Measurements from ENCODE around the gene NRP1.

DNA sequence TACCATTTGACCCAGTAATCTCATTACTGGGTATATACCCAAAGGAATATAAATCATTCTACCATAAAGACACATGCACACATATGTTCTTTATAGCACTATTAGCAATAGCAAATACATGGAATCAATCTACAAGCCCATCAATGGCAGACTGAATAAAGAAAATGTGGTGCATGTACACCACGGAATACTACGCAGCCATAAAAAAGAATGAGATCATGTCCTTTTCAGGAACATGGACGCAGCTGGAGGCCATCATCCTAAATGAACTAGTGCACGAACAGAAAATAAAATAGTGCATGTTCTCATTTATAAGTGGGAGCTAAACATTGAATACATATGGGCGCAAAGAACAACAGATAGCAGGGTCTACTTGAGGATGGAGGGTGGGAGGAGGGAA, 26.6 kb downstream of the NRP1 start:
- no peak for TF ChIP-seq SIN3A (conservative IDR thresholded peaks at IDR 0.05 in 1 of 2, IDR thresholded peaks at IDR 0.05 in 1 of 2; ENCODE audit: low read depth in 1 of 2, low read length in 2 of 2)
- TF ChIP-seq, protein P1, sequence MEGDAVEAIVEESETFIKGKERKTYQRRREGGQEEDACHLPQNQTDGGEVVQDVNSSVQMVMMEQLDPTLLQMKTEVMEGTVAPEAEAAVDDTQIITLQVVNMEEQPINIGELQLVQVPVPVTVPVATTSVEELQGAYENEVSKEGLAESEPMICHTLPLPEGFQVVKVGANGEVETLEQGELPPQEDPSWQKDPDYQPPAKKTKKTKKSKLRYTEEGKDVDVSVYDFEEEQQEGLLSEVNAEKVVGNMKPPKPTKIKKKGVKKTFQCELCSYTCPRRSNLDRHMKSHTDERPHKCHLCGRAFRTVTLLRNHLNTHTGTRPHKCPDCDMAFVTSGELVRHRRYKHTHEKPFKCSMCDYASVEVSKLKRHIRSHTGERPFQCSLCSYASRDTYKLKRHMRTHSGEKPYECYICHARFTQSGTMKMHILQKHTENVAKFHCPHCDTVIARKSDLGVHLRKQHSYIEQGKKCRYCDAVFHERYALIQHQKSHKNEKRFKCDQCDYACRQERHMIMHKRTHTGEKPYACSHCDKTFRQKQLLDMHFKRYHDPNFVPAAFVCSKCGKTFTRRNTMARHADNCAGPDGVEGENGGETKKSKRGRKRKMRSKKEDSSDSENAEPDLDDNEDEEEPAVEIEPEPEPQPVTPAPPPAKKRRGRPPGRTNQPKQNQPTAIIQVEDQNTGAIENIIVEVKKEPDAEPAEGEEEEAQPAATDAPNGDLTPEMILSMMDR (IDR thresholded peaks at IDR 0.05; ENCODE audit: control extremely low read depth in 1 of 3, insufficient read depth in 1 of 3, low read depth in 1 of 3, low read length in 3 of 3), result no peak
- no peak for TF ChIP-seq RBBP5 (IDR thresholded peaks at IDR 0.05; ENCODE audit: borderline replicate concordance, low read depth, low read length)
- no peak for TF ChIP-seq EZH2 (IDR thresholded peaks at IDR 0.05; ENCODE audit: low read depth, low read length, severe bottlenecking)
- no peak for TF ChIP-seq SUZ12 (IDR thresholded peaks at IDR 0.05; ENCODE audit: low read length)
- TF ChIP-seq MAFK (IDR thresholded peaks at IDR 0.05; ENCODE audit: low read depth, low read length), result no peak
- TF ChIP-seq TAF1 (IDR thresholded peaks at IDR 0.05; ENCODE audit: low read depth, low read length), result no peak
- no peak for TF ChIP-seq RXRA (IDR thresholded peaks at IDR 0.05; ENCODE audit: insufficient read depth, low read depth, low read length)
- no peak for TF ChIP-seq CBX8 (IDR thresholded peaks at IDR 0.05; ENCODE audit: borderline replicate concordance, low read depth, low read length)
- TF ChIP-seq EGR1 (IDR thresholded peaks at IDR 0.05; ENCODE audit: borderline replicate concordance, low read depth, low read length), result no peak
- TF ChIP-seq POLR2A (IDR thresholded peaks at IDR 0.05; ENCODE audit: control extremely low read depth in 1 of 2, low read depth in 2 of 2, low read length in 2 of 2), result no peak
- TF ChIP-seq, protein P2, sequence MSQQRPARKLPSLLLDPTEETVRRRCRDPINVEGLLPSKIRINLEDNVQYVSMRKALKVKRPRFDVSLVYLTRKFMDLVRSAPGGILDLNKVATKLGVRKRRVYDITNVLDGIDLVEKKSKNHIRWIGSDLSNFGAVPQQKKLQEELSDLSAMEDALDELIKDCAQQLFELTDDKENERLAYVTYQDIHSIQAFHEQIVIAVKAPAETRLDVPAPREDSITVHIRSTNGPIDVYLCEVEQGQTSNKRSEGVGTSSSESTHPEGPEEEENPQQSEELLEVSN (IDR thresholded peaks at IDR 0.05), result no peak
